Hematopoietic multipotent progenitor cell treated with erythropoietin and hydrocortisone succinate and interleukin-3 and kit ligand, for 15 days (in vitro differentiated cells): ENCODE data around the gene PLD4.
"Not testable (repeated sequence)": the region's sequence is repeated elsewhere in the genome, so short reads cannot be mapped to it uniquely, and the experiment has no call there.

Experiments
- DNase-seq: peaks from one replicate; pipeline ENCODE4 v3.0.0-alpha.2; 2015; ENCODE audit warnings: low spot score

PLD4 gene

GRCh38 chr14:104924421-104925213, at the start of gene PLD4:
Gene PLD4, plus strand, starts transcription at chr14:104924879. Its CDS starts 2,262 bp downstream, at chr14:104927141.
- DNase-seq, result no peak

GRCh38 chr14:104875412-104875751, 49.3 kb upstream of the PLD4 start:
- DNase-seq, result no peak

GRCh38 chr14:104875811-104876210, 48.9 kb upstream of the PLD4 start:
- DNase-seq, result no peak

- DNase-seq, result peak; percentile 13
Observed at GRCh38 chr14:104876251-104876699, 48.4 kb upstream of the PLD4 start.

GRCh38 chr14:104877066-104877805, 47.4 kb upstream of the PLD4 start:
- no peak for DNase-seq

- no peak for DNase-seq
Observed at GRCh38 chr14:104877806-104878550, 46.7 kb upstream of the PLD4 start.

GRCh38 chr14:104878582-104878981, 46.1 kb upstream of the PLD4 start:
- DNase-seq, result no peak

- DNase-seq, result no peak
Observed at GRCh38 chr14:104879201-104879982, 45.3 kb upstream of the PLD4 start.

GRCh38 chr14:104879983-104880565, 44.6 kb upstream of the PLD4 start:
- DNase-seq, result no peak

- DNase-seq, result no peak
Observed at GRCh38 chr14:104880584-104881210, 44.0 kb upstream of the PLD4 start.

GRCh38 chr14:104881369-104881979, 43.2 kb upstream of the PLD4 start:
- DNase-seq, result no peak

- no peak for DNase-seq
Observed at GRCh38 chr14:104882325-104882973, 42.2 kb upstream of the PLD4 start.

GRCh38 chr14:104882991-104883660, 41.6 kb upstream of the PLD4 start:
- DNase-seq, result no peak

- no peak for DNase-seq
Observed at GRCh38 chr14:104883681-104884361, 40.9 kb upstream of the PLD4 start.

GRCh38 chr14:104884381-104884780, 40.3 kb upstream of the PLD4 start:
- DNase-seq, result not testable (repeated sequence)

GRCh38 chr14:104885031-104885972, 39.4 kb upstream of the PLD4 start:
- DNase-seq, result no peak

GRCh38 chr14:104885973-104886689, 38.5 kb upstream of the PLD4 start:
- DNase-seq, result no peak
